ENCODE data around the gene TIFAB. TPM values are rescaled to one million over a fixed set of nuclear protein-coding genes. Genes with fewer than 3 reads are reported as not detected.

TIFAB gene
- total RNA-seq, 5 donors from 2014 or later (not counting 1 experiment from before 2014, with no cell fraction given) = 0.06 TPM; not detected in 3

DNA sequence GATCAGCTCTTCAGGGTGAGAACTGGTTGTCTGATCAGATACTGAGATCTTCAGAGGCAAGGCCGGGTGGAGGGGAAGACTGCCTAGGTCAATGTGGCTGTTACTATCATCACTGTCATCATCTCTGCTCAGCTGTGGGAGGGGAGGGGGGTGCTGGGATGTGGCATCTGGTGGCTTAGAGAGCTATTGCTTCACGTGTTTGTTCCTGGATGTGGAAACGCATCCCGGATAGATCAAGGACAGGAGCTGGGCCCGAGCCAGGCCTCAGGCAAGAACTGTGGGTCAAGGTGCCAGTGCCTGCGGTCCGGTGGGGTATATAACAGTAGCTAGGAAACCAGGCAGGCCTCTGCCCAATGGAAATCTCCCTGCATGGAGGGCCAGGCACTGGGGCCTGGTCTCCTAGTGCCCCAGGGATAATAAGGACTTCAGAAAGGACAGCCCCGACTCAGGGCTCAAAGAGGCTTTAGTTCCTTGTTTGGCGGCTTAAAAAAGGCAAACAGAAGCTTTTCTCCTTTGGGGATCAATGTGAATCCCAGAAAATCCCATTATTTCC is 30.3 kb upstream of the TIFAB start:
- H3K36me3 ChIP-seq (ENCODE audit: control insufficient read depth in 2 of 2, extremely low read depth in 1 of 2, insufficient read depth in 1 of 2, low read length in 1 of 2) = no peaks in the 10 kb centered on the region
- Mint-ChIP-seq H3K4me3 (no peak overlapping the region), H3K9me3 (no peaks in the 10 kb centered on the region), H3K27ac (no peak overlapping the region), H3K27me3 (peaks cover 29 to 44% of the 10 kb centered on the region in 2 donors), H3K36me3 (no peaks in the 10 kb centered on the region), H3K4me1 (no peaks in the 10 kb centered on the region)
- peaks cover 4 to 50% of the 10 kb centered on the region in 2 experiments for H3K27me3 ChIP-seq (replicated peaks in 1 of 2; ENCODE audit: control insufficient read depth in 2 of 2, extremely low read depth in 1 of 2, insufficient read depth in 2 of 2, low read length in 1 of 2)
- DNase-seq = no peak
- CTCF ChIA-PET = no interaction called here
- WGBS (ENCODE audit: insufficient coverage) = 79% methylated on average over 9 of the region's 9 CpGs
- POLR2A ChIA-PET = no interaction called here
- ATAC-seq (replicated peaks in 1 of 4) = no peak
- no peak overlapping the region for H3K4me3 ChIP-seq (ENCODE audit: control insufficient read depth in 1 of 2, extremely low read depth in 1 of 2, low read length in 1 of 2)
- no peak overlapping the region for H3K27ac ChIP-seq (ENCODE audit: low read length)
- H3K4me1 ChIP-seq (ENCODE audit: control insufficient read depth in 1 of 2, extremely low read depth in 1 of 2, insufficient read depth in 2 of 2, low read length in 2 of 2) = no peaks in the 10 kb centered on the region
- no peaks in the 10 kb centered on the region for H3K9me3 ChIP-seq

DNA sequence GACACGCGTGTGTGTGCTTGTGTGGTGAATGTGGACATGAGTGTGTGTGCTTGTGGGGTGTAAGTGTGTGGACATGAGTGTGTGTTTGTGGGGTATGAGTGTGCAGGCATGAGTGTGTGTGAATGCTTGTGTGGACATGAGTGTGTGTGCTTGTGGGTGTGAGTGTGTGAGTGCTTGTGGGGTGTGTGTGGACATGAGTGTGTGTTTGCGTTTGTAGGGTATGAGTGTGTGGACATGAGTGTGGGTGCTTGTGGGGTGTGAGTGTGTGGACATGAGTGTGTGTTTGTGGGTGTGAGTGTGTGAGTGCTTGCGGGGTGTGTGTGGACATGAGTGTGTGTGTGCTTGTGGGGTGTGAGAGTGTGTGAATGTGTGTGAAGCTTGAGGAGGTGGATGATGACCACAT is 29.8 kb upstream of the TIFAB start:
- no peak for ATAC-seq (replicated peaks in 1 of 4)
- H3K4me3 ChIP-seq (ENCODE audit: control insufficient read depth in 1 of 2, extremely low read depth in 1 of 2, low read length in 1 of 2) = no peak overlapping the region
- no peak overlapping the region for H3K27ac Mint-ChIP-seq
- peaks cover 3 to 45% of the 10 kb centered on the region in 2 experiments for H3K27me3 ChIP-seq (replicated peaks in 1 of 2; ENCODE audit: control insufficient read depth in 2 of 2, extremely low read depth in 1 of 2, insufficient read depth in 2 of 2, low read length in 1 of 2)
- no peaks in the 10 kb centered on the region for H3K4me1 ChIP-seq (ENCODE audit: control insufficient read depth in 1 of 2, extremely low read depth in 1 of 2, insufficient read depth in 2 of 2, low read length in 2 of 2)
- H3K4me3 Mint-ChIP-seq = no peak overlapping the region
- CTCF ChIA-PET = no interaction called here
- H3K36me3 Mint-ChIP-seq = no peaks in the 10 kb centered on the region
- H3K27ac ChIP-seq (ENCODE audit: low read length) = no peak overlapping the region
- WGBS (ENCODE audit: insufficient coverage) = 91% methylated on average over 4 of the region's 4 CpGs
- no peak for DNase-seq
- no peaks in the 10 kb centered on the region for H3K36me3 ChIP-seq (ENCODE audit: control insufficient read depth in 2 of 2, extremely low read depth in 1 of 2, insufficient read depth in 1 of 2, low read length in 1 of 2)
- H3K9me3 Mint-ChIP-seq = no peaks in the 10 kb centered on the region
- H3K4me1 Mint-ChIP-seq = no peaks in the 10 kb centered on the region
- H3K9me3 ChIP-seq = no peaks in the 10 kb centered on the region
- peaks cover 23 to 39% of the 10 kb centered on the region in 2 donors for H3K27me3 Mint-ChIP-seq
- POLR2A ChIA-PET = no interaction called here

DNA sequence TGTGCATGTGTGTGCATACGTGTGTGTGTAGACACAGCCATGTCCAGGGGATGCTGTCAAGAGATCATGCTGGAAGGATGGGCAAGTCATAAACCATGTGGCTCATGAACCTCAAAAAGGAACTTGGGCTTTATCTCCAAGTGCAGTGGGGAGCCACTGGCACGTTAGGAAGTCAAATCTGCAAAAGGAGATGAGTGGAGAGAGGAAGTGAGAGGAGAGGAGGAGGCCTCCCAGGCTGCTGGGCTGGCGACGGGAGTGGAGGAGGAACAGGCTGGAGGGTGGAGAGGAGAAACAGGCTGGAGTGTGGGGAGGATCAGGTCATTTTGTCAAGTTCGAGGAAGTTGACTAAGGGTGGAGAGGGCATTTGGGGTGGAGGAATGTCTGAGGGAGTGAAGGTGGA is 29.2 kb upstream of the TIFAB start:
- Mint-ChIP-seq H3K4me1 (no peaks in the 10 kb centered on the region), H3K4me3 (no peak overlapping the region), H3K27me3 (peaks cover 18 to 34% of the 10 kb centered on the region in 2 donors), H3K9me3 (no peaks in the 10 kb centered on the region), H3K27ac (no peak overlapping the region), H3K36me3 (no peaks in the 10 kb centered on the region)
- ChIA-PET POLR2A (no interaction called here), CTCF (no interaction called here)
- H3K27ac ChIP-seq (ENCODE audit: low read length) = no peak overlapping the region
- H3K36me3 ChIP-seq (ENCODE audit: control insufficient read depth in 2 of 2, extremely low read depth in 1 of 2, insufficient read depth in 1 of 2, low read length in 1 of 2) = no peaks in the 10 kb centered on the region
- WGBS (ENCODE audit: insufficient coverage) = 17% methylated on average over 5 of the region's 5 CpGs
- DNase-seq (no peak), ATAC-seq (replicated peaks in 1 of 4) (no peak)
- H3K27me3 ChIP-seq (replicated peaks in 1 of 2; ENCODE audit: control insufficient read depth in 2 of 2, extremely low read depth in 1 of 2, insufficient read depth in 2 of 2, low read length in 1 of 2) = peaks cover 0 to 43% of the 10 kb centered on the region in 2 experiments
- H3K9me3 ChIP-seq = no peaks in the 10 kb centered on the region
- H3K4me1 ChIP-seq (ENCODE audit: control insufficient read depth in 1 of 2, extremely low read depth in 1 of 2, insufficient read depth in 2 of 2, low read length in 2 of 2) = no peaks in the 10 kb centered on the region
- H3K4me3 ChIP-seq (ENCODE audit: control insufficient read depth in 1 of 2, extremely low read depth in 1 of 2, low read length in 1 of 2) = no peak overlapping the region

DNA sequence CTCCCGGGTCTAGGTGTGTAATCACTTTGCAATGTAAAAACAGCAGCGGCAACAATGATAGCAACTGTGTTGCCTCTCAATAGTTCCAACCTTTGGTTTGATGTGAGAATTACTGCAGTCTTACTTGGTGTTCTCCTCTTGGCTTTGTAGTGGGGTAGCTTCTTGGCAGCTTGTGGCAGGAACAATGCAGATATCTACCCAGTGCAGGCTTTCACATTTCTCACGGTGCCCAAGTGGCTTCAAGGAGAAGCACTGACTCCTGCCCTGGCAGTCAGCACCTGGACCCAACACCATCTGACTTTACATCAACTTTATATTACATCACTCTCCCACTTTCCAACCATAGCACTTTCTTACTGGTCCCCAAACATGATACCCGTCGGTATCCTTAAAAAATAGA is 28.4 kb upstream of the TIFAB start:
- ChIA-PET CTCF (no interaction called here), POLR2A (no interaction called here)
- Mint-ChIP-seq H3K4me1 (no peaks in the 10 kb centered on the region), H3K27ac (no peak overlapping the region), H3K27me3 (peaks cover 12 to 26% of the 10 kb centered on the region in 2 donors), H3K4me3 (no peak overlapping the region), H3K9me3 (no peaks in the 10 kb centered on the region), H3K36me3 (no peaks in the 10 kb centered on the region)
- Histone ChIP-seq H3K9me3 (no peaks in the 10 kb centered on the region), H3K36me3 (ENCODE audit: control insufficient read depth in 2 of 2, extremely low read depth in 1 of 2, insufficient read depth in 1 of 2, low read length in 1 of 2) (no peaks in the 10 kb centered on the region), H3K4me1 (ENCODE audit: control insufficient read depth in 1 of 2, extremely low read depth in 1 of 2, insufficient read depth in 2 of 2, low read length in 2 of 2) (no peaks in the 10 kb centered on the region), H3K27ac (ENCODE audit: low read length) (no peak overlapping the region), H3K27me3 (replicated peaks in 1 of 2; ENCODE audit: control insufficient read depth in 2 of 2, extremely low read depth in 1 of 2, insufficient read depth in 2 of 2, low read length in 1 of 2) (peaks cover 0 to 38% of the 10 kb centered on the region in 2 experiments), H3K4me3 (ENCODE audit: control insufficient read depth in 1 of 2, extremely low read depth in 1 of 2, low read length in 1 of 2) (no peak overlapping the region)
- ATAC-seq (replicated peaks in 1 of 4) = no peak
- no peak for DNase-seq
- 94% methylated on average over 3 of the region's 5 CpGs for WGBS (ENCODE audit: insufficient coverage)

DNA sequence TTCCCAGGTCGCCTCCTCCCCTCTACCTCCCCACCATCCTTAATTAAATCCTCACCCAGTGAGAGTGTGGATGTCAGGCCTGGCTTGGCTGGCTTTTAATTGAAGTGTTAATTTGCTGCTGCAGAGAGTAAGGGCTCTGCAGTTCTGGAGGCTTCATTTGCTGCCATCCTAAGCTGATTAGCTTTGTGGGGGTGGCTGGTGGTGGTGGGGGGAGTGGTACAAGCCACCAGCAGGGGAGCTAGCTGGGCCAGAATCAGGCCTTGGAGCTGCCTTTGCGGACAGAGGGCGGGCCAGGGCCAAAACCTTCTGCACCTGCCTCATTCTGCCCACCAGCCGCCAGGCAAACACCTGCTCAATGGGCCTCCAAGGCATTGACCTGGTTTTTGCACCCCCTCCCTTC is 26.8 kb upstream of the TIFAB start:
- Histone ChIP-seq H3K4me3 (ENCODE audit: control insufficient read depth in 1 of 2, extremely low read depth in 1 of 2, low read length in 1 of 2) (no peak overlapping the region), H3K27me3 (replicated peaks in 1 of 2; ENCODE audit: control insufficient read depth in 2 of 2, extremely low read depth in 1 of 2, insufficient read depth in 2 of 2, low read length in 1 of 2) (peaks cover 0 to 37% of the 10 kb centered on the region in 2 experiments), H3K4me1 (ENCODE audit: control insufficient read depth in 1 of 2, extremely low read depth in 1 of 2, insufficient read depth in 2 of 2, low read length in 2 of 2) (no peaks in the 10 kb centered on the region), H3K36me3 (ENCODE audit: control insufficient read depth in 2 of 2, extremely low read depth in 1 of 2, insufficient read depth in 1 of 2, low read length in 1 of 2) (no peaks in the 10 kb centered on the region), H3K9me3 (no peaks in the 10 kb centered on the region), H3K27ac (ENCODE audit: low read length) (no peak overlapping the region)
- Mint-ChIP-seq H3K36me3 (no peaks in the 10 kb centered on the region), H3K27me3 (peaks cover 10 to 18% of the 10 kb centered on the region in 2 donors), H3K9me3 (no peaks in the 10 kb centered on the region), H3K4me1 (no peaks in the 10 kb centered on the region), H3K27ac (no peak overlapping the region), H3K4me3 (no peak overlapping the region)
- CTCF ChIA-PET = interaction anchor here (0.8 to 1.5 kb wide), 2 partner anchors 21 to 73 kb away, joined by 3 read pairs; no protein-coding TSS in a partner anchor
- 80% methylated on average over 3 of the region's 4 CpGs for WGBS (ENCODE audit: insufficient coverage)
- ATAC-seq (replicated peaks in 1 of 4) = no peak
- no peak for DNase-seq
- POLR2A ChIA-PET = no interaction called here

DNA sequence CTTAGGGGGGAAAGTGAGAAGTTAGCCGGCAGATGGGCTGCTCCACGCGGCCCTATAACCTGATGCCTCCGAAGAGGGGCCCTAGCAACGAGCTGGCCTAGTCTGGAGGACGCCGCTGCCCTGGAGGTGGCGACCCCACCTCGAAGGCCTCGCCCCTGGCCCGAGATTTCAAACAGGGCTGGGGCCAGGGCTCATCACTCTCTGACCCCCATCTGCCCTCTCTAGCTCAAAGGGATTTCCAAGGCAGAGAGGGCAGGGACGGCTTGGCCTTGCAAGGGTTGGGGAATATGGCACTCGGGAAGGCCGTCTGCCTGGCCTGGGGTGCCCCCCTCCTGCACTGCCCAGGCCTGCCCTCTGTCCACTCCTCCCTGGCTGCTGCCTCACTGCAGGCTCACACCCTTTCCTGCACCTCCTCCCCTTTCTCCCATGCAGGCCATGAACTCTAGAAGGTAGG is 25.5 kb upstream of the TIFAB start:
- Mint-ChIP-seq H3K36me3 (no peaks in the 10 kb centered on the region), H3K27ac (no peak overlapping the region), H3K4me3 (no peak overlapping the region), H3K4me1 (no peaks in the 10 kb centered on the region), H3K27me3 (peaks cover 10 to 16% of the 10 kb centered on the region in 2 donors), H3K9me3 (no peaks in the 10 kb centered on the region)
- ChIA-PET CTCF (no interaction called here), POLR2A (no interaction called here)
- WGBS (ENCODE audit: insufficient coverage) = 74% methylated on average over 11 of the region's 14 CpGs
- no peaks in the 10 kb centered on the region for H3K4me1 ChIP-seq (ENCODE audit: control insufficient read depth in 1 of 2, extremely low read depth in 1 of 2, insufficient read depth in 2 of 2, low read length in 2 of 2)
- DNase-seq = no peak
- no peak overlapping the region for H3K27ac ChIP-seq (ENCODE audit: low read length)
- ATAC-seq (replicated peaks in 1 of 4) = no peak
- H3K27me3 ChIP-seq (replicated peaks in 1 of 2; ENCODE audit: control insufficient read depth in 2 of 2, extremely low read depth in 1 of 2, insufficient read depth in 2 of 2, low read length in 1 of 2) = peaks cover 3 to 35% of the 10 kb centered on the region in 2 experiments
- no peaks in the 10 kb centered on the region for H3K36me3 ChIP-seq (ENCODE audit: control insufficient read depth in 2 of 2, extremely low read depth in 1 of 2, insufficient read depth in 1 of 2, low read length in 1 of 2)
- no peak overlapping the region for H3K4me3 ChIP-seq (ENCODE audit: control insufficient read depth in 1 of 2, extremely low read depth in 1 of 2, low read length in 1 of 2)
- H3K9me3 ChIP-seq = no peaks in the 10 kb centered on the region

Measured in T-cell (primary cell).